Effector memory CD8-positive, alpha-beta T cell (primary cell): ENCODE data around the gene RAC3.

Source experiments
- ATAC-seq: fragments of 150-1000 bp; cut with Tn5 transposase; replicated peaks from 2 replicates; pipeline ENCODE4 v1.10.0; 2021; ENCODE audit warnings: mild to moderate bottlenecking, moderate library complexity
- DNase-seq, 3 experiments: peaks; one replicate each; pipeline ENCODE4 v3.0.0; 2021
- H3K27ac Mint-ChIP-seq, 2 donors: one replicate each; pipeline ENCODE4 v1.8.0; 2022; ENCODE audit warnings: mild to moderate bottlenecking in 2 of 2, mixed read lengths in 2 of 2, moderate library complexity in 2 of 2
- H3K27me3 Mint-ChIP-seq, 2 donors: one replicate each; pipeline ENCODE4 v1.8.0; 2022; ENCODE audit warnings: mixed read lengths in 2 of 2
- H3K36me3 Mint-ChIP-seq: one replicate; pipeline ENCODE4 v1.8.0; 2022; ENCODE audit warnings: mild to moderate bottlenecking, moderate library complexity, mixed read lengths; ENCODE audit not compliant: insufficient read depth
- H3K4me1 Mint-ChIP-seq, 2 donors: one replicate each; pipeline ENCODE4 v1.8.0; 2022; ENCODE audit warnings: low read depth in 2 of 2, mixed read lengths in 2 of 2
- H3K4me3 Mint-ChIP-seq, 2 donors: one replicate each; pipeline ENCODE4 v1.8.0; 2022; ENCODE audit warnings: mild to moderate bottlenecking in 2 of 2, mixed read lengths in 2 of 2, moderate library complexity in 2 of 2
- H3K9me3 Mint-ChIP-seq, 2 donors: one replicate each; pipeline ENCODE4 v1.8.0; 2022; ENCODE audit warnings: mixed read lengths in 2 of 2
- total RNA-seq, 9 experiments: gene quantifications; one replicate each; lab custom pipeline; 2026; lab: John Stamatoyannopoulos, UW

Gene RAC3
- total RNA-seq = 0 to 4.7 (median 0.79) reads per million in 9 experiments

DNA sequence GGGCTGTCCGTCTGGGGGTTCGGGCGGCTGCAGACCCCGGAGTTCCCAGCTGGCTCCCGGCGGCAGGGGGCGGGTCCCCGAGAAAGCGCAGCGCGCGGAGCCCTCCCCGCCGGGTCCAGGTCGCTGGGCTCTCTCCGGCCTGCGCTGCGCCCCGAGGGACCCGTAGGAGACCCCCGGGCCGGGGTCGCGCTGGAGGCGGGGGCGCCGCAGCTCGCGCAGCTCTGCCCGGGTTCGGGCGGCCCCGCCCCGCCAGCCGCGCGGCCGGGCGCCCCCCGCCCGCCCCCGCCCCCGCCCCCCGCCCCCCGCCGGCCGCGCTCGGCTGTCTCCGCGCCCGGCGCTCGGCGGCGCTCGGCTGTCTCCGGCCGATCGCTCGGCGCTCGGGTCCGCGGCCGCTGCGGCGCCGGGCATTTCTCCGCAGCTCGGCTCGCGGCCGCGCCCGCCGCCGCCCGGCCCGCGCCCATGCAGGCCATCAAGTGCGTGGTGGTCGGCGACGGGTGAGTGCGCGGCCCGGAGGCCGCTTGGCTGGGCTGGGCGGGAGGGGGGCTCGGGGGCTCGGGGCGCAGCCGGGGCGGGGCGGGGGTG, at the start of gene RAC3:
Gene RAC3 (plus strand): TSS at position 376 of the 582 bp plus-strand sequence. CDS start 84 bp downstream, at position 460.
- DNase-seq (no peak), ATAC-seq (no peak)
- Mint-ChIP-seq H3K4me3 (peak within 1 kb of the TSS; percentile 84 to 85), H3K9me3 (no peaks in the 10 kb centered on the region), H3K36me3 (peaks cover 4% of the 10 kb centered on the region), H3K4me1 (peaks cover 18 to 19% of the 10 kb centered on the region in 2 donors), H3K27me3 (no peaks in the 10 kb centered on the region), H3K27ac (no peak within 1 kb of the TSS)

DNA sequence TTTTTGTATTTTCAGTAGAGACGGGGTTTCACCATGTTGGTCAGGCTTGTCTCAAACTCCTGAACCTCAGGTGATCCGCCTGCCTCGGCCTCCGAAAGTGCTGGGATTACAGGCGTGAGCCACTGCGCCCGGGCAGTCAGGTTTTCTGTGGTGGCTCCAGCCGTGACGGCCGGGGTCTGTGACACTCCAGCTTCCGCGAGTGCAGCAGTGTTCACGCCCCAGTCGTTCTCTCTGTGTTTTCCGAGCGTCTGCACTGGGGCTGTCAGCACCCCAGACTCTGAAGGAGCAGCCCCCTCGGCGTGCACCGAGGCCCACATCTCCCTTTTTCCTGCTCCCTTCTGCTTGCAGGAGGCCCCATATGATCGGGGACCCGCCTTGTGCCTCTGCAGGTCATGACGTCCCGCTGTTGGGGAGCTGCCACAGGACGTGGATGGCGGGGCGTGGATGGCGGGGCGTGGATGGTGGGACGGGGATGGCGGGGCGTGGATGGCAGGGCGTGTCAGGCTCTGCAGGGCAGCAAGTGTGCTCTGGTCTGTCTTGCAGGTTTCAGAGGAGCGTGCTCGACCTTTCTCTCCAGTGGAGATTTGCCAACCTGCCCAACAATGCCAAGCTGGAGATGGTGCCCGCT, 48.4 kb upstream of the RAC3 start:
- Mint-ChIP-seq H3K36me3 (peaks cover 31% of the 10 kb centered on the region), H3K4me1 (peaks cover 24 to 25% of the 10 kb centered on the region in 2 donors), H3K9me3 (no peaks in the 10 kb centered on the region), H3K4me3 (no peak overlapping the region), H3K27ac (peak overlapping the region in 1 of 2 donors; percentile 16), H3K27me3 (no peaks in the 10 kb centered on the region)
- DNase-seq (no peak), ATAC-seq (no peak)

DNA sequence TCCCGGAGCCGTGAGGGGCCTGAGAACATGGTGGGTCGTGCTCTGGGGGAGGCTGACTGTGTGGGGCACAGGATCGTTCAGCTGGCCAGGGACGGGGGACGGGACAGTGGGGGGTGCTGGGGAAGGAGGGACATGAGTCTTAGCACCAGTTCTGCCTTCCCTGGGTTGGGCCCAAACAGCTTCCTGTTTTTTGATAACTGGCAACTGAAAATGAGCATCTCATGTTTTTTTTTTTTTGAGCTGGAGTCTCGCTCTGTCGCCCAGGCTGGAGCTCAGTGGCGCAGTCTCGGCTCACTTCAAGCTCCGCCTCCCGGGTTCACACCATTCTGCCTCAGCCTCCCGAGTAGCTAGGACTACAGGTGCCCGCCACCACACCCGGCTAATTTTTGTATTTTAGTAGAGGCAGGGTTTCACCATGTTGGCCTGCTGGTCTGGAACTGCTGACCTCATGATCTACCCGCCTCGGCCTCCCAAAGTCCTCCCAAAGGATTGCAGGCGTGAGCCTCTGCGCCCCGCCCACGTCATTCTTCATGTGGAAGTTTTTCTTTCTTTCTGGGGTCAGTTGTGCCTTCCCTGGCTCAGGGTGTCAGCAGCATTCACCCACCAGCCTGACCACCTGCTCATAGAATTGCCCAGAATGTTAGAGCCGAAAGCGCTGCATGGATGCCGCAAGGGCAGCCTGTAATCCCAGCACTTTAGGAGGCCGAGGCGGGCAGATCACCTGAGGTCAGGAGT, 47.7 kb upstream of the RAC3 start:
- H3K27ac Mint-ChIP-seq = no peak overlapping the region

DNA sequence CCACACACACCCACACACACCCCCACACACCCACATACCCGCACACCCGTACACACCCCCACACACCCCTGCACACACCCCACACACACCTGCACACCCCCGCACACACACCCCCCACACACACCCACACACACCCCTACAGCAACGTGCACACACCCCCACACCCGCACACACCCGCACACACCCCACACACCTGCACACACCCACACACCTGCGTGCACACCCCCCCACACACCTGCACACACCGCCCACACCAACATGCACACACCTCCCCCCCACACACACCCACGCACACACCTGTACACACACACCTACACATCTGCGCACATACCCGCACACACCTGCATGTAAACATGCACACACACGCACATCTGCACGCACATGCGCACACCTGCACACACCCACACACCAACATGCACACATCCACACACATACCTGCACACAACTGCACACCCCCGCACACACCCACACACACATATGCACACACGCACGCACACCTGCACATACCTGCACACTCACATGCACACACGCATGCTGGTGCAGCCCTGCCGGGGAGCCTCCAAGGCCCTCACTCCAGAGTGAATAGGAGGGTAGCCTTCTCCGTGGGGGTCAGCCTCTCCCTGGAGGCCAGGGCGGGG, 46.6 kb upstream of the RAC3 start:
- ATAC-seq (no peak), DNase-seq (no peak)
- Mint-ChIP-seq H3K36me3 (peaks cover 31% of the 10 kb centered on the region), H3K4me3 (no peak overlapping the region), H3K27ac (no peak overlapping the region), H3K27me3 (no peaks in the 10 kb centered on the region), H3K9me3 (no peaks in the 10 kb centered on the region), H3K4me1 (peaks cover 14 to 25% of the 10 kb centered on the region in 2 donors)

More for the DNA sequence above, 47.7 kb upstream of the RAC3 start:
- ATAC-seq (no peak), DNase-seq (no peak)
- Mint-ChIP-seq H3K9me3 (no peaks in the 10 kb centered on the region), H3K4me3 (no peak overlapping the region), H3K27me3 (no peaks in the 10 kb centered on the region), H3K4me1 (peaks cover 18 to 25% of the 10 kb centered on the region in 2 donors), H3K36me3 (peaks cover 31% of the 10 kb centered on the region)

DNA sequence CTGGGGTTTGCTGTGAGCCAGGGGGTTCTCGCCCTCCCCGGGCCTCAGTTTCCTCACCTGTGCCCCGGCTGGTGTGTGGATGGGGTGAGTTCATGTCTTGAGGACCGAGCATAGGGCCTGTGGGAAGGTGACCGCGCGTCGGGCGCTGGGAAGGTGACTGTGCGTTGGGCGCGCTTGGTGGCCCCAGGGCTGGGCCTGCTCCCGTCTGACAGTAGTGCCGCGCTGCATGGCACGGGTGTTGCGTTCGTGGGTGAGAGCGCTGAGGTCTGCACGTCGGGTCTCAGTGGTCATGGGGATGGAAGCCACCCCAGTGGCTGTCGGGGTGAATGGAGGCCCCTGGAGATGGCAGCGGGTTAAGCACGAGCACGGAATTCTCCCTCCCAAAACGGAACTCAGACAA, 44.9 kb upstream of the RAC3 start:
- peaks cover 11 to 24% of the 10 kb centered on the region in 2 donors for H3K4me1 Mint-ChIP-seq
- no peak overlapping the region for H3K27ac Mint-ChIP-seq
- DNase-seq (no peak), ATAC-seq (no peak)
- no peak overlapping the region for H3K4me3 Mint-ChIP-seq
- no peaks in the 10 kb centered on the region for H3K9me3 Mint-ChIP-seq
- no peaks in the 10 kb centered on the region for H3K27me3 Mint-ChIP-seq
- H3K36me3 Mint-ChIP-seq = peaks cover 25% of the 10 kb centered on the region

DNA sequence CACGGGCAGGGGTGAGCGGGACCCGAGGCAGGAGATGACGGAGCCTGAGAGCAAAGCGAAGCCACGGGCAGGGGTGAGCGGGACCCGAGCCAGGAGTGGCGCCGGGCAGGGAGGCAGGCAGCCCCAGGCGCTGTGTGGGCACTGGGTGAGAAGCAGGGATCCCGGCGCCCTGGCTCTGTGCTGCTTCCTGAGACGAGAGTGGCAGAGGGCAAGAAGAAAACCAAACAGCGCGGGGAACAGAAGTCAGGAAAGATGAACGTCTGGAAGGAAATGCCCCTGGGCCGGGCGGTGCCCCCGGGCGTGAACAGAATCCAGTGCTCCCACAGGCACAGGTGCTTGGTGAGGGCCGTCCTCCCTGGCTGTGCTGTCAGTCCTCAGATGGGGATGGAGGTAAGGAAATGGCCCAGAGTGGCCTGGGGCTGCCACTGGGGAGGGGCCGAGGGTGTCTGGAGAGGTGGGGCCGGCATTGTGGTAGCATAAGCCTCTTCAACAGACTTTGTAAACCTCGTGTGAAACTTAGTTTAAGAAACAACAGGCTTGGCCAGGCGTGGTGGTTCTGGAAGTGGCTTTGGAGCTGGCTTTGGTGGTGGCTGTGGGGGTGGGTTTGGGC, 44.2 kb upstream of the RAC3 start:
- DNase-seq (no peak), ATAC-seq (no peak)
- Mint-ChIP-seq H3K27ac (no peak overlapping the region), H3K4me3 (no peak overlapping the region), H3K36me3 (peaks cover 25% of the 10 kb centered on the region), H3K4me1 (peaks cover 11 to 23% of the 10 kb centered on the region in 2 donors), H3K27me3 (no peaks in the 10 kb centered on the region), H3K9me3 (no peaks in the 10 kb centered on the region)

DNA sequence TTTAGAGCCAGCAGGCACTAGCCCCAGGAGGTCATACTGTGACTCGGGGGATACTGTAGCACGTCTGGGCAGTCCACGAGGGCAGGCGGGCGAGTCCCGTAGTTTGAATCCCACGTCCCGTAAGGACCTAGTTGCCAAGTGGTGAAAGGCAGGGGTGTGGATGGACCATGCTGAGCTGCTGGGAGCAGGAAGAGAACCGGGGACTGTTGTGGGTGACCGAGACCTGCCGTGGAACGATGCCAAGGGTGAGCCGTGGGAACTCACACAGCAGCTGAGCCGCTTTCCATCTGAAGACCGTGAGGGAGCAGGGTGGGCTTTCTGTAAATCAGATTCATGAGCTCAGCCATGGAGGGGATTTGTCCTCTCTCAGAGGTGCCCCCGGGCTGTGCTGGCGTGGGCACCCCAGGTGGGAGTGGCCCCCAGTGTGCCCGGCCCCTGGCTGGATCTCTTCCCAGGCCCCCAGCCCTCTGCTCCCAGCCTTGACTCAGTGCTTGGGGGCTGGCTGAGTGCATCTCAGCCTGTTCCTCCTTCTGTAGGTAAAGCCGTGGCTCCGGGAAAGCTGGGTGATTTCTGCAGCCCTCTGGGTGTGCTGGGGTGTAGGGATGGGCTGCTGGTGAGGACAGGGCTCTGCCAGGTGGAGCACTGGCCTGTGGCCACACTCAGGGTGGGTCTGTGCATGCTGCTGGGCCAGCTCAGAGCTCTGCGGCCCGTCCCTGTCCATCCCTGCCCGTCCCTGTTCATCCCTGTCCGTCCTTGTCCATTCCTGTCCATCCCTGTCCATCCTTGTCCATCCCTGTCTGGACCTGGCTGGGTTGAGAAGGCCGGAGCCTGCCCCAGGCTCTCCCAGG, 40.4 kb upstream of the RAC3 start:
- Mint-ChIP-seq H3K9me3 (no peaks in the 10 kb centered on the region), H3K27me3 (no peaks in the 10 kb centered on the region), H3K27ac (no peak overlapping the region), H3K36me3 (peaks cover 13% of the 10 kb centered on the region), H3K4me1 (peaks cover 11 to 16% of the 10 kb centered on the region in 2 donors), H3K4me3 (no peak overlapping the region)
- ATAC-seq (no peak), DNase-seq (no peak)

DNA sequence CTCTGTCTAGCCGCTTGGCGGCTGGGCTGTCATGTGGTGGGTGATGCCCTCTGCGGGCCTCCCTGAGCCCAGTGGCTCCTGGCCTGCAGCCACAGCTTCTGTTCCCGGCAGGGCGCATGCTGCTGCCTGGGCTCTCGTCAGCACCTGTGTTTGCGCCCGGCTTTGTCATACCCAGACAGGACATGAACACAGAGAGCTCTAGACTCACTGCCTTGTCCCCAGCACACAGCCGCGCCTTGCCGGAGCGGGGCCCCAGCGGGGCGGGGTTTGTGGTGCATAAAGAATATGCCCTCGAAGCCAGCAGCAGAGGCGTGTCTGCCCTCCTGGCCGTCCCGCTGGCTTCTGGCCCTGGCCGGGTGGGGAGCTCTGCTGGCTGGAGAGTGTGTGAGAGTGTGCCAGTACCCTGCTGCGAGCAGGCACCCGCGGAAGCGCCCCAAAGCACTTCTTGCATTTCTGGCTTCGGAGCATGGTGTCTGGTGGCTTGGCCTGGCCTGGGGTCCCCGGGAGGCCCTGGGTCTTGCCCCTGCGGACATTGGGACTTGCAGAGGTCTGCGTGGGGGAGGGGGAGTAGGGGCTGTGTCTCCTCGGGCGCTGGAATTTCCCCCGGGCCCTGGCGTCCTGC, 39.7 kb upstream of the RAC3 start:
- ATAC-seq (no peak), DNase-seq (no peak)
- Mint-ChIP-seq H3K27me3 (no peaks in the 10 kb centered on the region), H3K9me3 (no peaks in the 10 kb centered on the region), H3K4me1 (peaks cover 9 to 12% of the 10 kb centered on the region in 2 donors), H3K4me3 (no peak overlapping the region), H3K36me3 (peaks cover 12% of the 10 kb centered on the region), H3K27ac (no peak overlapping the region)

DNA sequence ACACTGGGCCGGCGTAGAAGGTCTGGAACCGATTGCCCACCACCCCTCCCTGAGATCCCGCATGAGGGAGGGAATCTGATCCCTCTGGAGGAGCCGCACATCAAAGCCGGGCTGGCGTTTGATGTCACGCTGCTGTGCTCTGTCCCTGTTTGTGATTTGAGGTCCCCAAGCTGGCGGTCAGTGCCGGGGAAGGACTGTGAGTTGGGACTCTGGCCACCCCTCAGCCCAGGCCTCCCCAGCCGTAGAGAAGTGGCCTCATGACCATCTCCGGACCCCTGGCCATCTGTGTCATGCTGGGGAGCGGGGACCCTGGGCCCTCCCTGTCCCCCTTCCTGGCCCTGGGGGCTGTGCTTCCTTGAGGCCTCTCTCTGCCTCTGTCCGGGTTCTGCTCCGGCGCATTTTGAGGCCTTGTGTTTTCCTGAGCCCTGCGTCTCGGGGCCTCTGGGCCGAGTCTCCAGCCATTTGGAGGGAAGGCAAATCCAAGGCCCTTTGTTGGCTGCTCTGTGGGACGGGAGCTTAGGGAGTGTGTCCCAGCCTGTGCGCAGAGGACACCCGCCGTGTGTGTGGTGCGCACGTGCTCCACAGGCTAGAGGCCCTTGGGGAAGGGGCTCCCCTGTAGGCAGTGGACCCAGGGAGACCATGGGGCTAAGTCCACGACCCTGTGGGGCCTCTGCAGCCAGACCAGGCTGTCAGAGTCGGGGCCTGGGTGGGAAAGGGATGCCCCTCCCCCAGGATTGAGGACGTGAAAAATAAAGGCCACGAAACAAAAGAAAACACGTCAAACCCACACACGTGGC, 39.0 kb upstream of the RAC3 start:
- ATAC-seq (no peak), DNase-seq (no peak)
- Mint-ChIP-seq H3K4me3 (no peak overlapping the region), H3K36me3 (peaks cover 7% of the 10 kb centered on the region), H3K27me3 (no peaks in the 10 kb centered on the region), H3K4me1 (peaks cover 7 to 8% of the 10 kb centered on the region in 2 donors), H3K27ac (no peak overlapping the region), H3K9me3 (no peaks in the 10 kb centered on the region)

DNA sequence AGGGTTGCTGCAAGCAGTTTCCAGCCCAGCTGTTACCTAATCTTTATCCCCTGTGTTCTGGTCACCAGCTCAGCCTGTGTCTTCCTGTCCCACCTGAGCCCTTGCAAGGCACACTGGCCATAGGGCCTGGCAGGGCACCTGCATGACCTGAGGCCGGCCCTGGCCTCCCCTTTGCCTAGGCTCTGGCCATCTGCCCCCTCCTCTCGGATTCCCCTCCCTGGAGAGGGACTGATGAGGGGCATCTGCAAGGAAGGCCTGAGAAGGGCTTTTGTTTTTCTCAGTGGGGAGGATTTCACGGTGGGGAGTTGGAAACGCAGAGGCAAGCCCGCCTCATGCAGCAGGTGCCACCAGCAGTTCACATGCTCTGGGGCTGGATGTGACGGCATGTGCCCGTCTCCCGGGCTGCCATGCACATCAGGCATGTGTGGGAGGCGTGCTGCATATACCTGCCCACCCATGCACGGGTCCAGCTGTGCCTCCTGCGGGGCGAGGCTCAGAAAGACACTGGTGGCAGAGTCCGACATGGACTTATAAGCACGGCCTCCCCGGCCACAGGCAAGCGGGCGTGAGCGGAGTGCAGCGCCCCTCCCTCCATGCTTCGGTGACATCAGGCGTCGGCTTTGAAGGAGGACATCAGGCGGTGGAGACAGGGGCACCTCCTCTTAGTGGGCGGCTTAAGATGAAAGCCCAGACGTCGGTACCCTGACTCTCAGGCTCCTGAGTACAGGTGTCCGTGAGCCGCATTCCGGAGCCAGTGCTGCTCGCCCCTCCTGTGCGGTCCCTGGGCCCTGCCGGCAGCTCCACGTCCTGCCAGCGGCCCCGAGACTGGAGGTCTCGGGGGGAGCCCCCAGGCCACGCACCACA, 37.5 kb upstream of the RAC3 start:
- ATAC-seq = no peak

More for the DNA sequence above, 37.5 kb upstream of the RAC3 start:
- no peaks in the 10 kb centered on the region for H3K9me3 Mint-ChIP-seq
- H3K27me3 Mint-ChIP-seq = no peaks in the 10 kb centered on the region
- H3K36me3 Mint-ChIP-seq = peaks cover 5% of the 10 kb centered on the region
- peaks cover 7 to 8% of the 10 kb centered on the region in 2 donors for H3K4me1 Mint-ChIP-seq
- H3K27ac Mint-ChIP-seq = peak overlapping the region in 1 of 2 donors; percentile 15
- DNase-seq = no peak
- no peak overlapping the region for H3K4me3 Mint-ChIP-seq
